ENCODE results near the gene ATP8B3. TPM values are rescaled to one million over a fixed set of nuclear protein-coding genes. Genes with fewer than 3 reads are reported as not detected.

ATP8B3 gene
- total RNA-seq, 1 experiment from 2014 or later: 1.0 TPM

GRCh38 chr19:1770866-1771576 lies 41.1 kb downstream of the ATP8B3 start:
- Histone ChIP-seq H3K4me2 (ENCODE audit: low read depth, low read length, poor library complexity, severe bottlenecking) (no peak overlapping the region), H3K27me3 (ENCODE audit: low read length) (no peaks in the 10 kb centered on the region), H3K9ac (ENCODE audit: low read length) (no peak overlapping the region), H3K27ac (ENCODE audit: low read length) (no peak overlapping the region), H3K9me3 (ENCODE audit: low read length) (no peaks in the 10 kb centered on the region), H3K4me3 (ENCODE audit: low read length) (no peak overlapping the region), H3K36me3 (ENCODE audit: insufficient read depth, low read length) (no peaks in the 10 kb centered on the region), H3K79me2 (ENCODE audit: low read length) (no peaks in the 10 kb centered on the region), H3K4me1 (ENCODE audit: low read length) (peaks cover 12% of the 10 kb centered on the region), H2AFZ (ENCODE audit: low read length) (no peak overlapping the region), H3K9me2 (replicated peaks; ENCODE audit: insufficient read depth, low read length) (no peaks in the 10 kb centered on the region), H4K20me1 (ENCODE audit: insufficient read depth, low read depth, low read length) (no peaks in the 10 kb centered on the region)
- no peak for DNase-seq

- H3K9me2 ChIP-seq (replicated peaks; ENCODE audit: insufficient read depth, low read length): no peaks in the 10 kb centered on the region
- H3K4me1 ChIP-seq (ENCODE audit: low read length): peaks cover 12% of the 10 kb centered on the region
- H3K4me2 ChIP-seq (ENCODE audit: low read depth, low read length, poor library complexity, severe bottlenecking): no peak overlapping the region
- H2AFZ ChIP-seq (ENCODE audit: low read length): no peak overlapping the region
- no peaks in the 10 kb centered on the region for H3K79me2 ChIP-seq (ENCODE audit: low read length)
- DNase-seq: no peak
- no peaks in the 10 kb centered on the region for H3K36me3 ChIP-seq (ENCODE audit: insufficient read depth, low read length)
- no peaks in the 10 kb centered on the region for H3K9me3 ChIP-seq (ENCODE audit: low read length)
- no peak overlapping the region for H3K4me3 ChIP-seq (ENCODE audit: low read length)
- H3K9ac ChIP-seq (ENCODE audit: low read length): no peak overlapping the region
- no peaks in the 10 kb centered on the region for H3K27me3 ChIP-seq (ENCODE audit: low read length)
- no peak overlapping the region for H3K27ac ChIP-seq (ENCODE audit: low read length)
- H4K20me1 ChIP-seq (ENCODE audit: insufficient read depth, low read depth, low read length): no peaks in the 10 kb centered on the region
These were observed 42.5 kb downstream of the ATP8B3 start for GRCh38 chr19:1769645-1769985.

GRCh38 chr19:1768918-1769644 lies 43.0 kb downstream of the ATP8B3 start:
- Histone ChIP-seq H3K4me2 (ENCODE audit: low read depth, low read length, poor library complexity, severe bottlenecking) (no peak overlapping the region), H3K4me3 (ENCODE audit: low read length) (no peak overlapping the region), H3K9me3 (ENCODE audit: low read length) (no peaks in the 10 kb centered on the region), H2AFZ (ENCODE audit: low read length) (no peak overlapping the region), H3K27ac (ENCODE audit: low read length) (no peak overlapping the region), H3K9ac (ENCODE audit: low read length) (no peak overlapping the region), H4K20me1 (ENCODE audit: insufficient read depth, low read depth, low read length) (no peaks in the 10 kb centered on the region), H3K36me3 (ENCODE audit: insufficient read depth, low read length) (no peaks in the 10 kb centered on the region), H3K27me3 (ENCODE audit: low read length) (no peaks in the 10 kb centered on the region), H3K79me2 (ENCODE audit: low read length) (no peaks in the 10 kb centered on the region), H3K4me1 (ENCODE audit: low read length) (peaks cover 12% of the 10 kb centered on the region), H3K9me2 (replicated peaks; ENCODE audit: insufficient read depth, low read length) (no peaks in the 10 kb centered on the region)
- no peak for DNase-seq

DNA sequence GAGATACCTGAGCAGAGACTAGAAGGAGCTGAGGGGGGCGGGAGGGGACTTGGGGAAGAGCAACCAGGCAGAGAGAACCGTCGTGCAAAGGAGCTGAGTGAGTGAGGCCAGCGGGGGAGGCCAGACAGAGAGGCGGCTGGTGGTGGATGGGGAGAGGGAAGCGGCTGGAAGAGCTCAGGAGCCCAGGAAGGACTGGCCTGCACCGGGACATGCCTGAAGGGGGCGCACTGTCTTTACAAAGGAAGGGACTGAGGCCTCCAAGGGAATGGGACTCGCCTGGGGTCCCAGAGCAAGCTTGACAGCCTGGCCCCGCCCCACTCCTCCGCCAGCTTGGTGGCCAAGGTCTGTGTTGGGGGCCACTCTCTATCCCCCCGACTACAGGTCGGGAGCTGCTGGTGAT lies 43.8 kb downstream of the ATP8B3 start:
- Histone ChIP-seq H3K9me2 (replicated peaks; ENCODE audit: insufficient read depth, low read length) (no peaks in the 10 kb centered on the region), H3K4me2 (ENCODE audit: low read depth, low read length, poor library complexity, severe bottlenecking) (no peak overlapping the region), H3K27me3 (ENCODE audit: low read length) (no peaks in the 10 kb centered on the region), H3K9me3 (ENCODE audit: low read length) (no peaks in the 10 kb centered on the region), H3K36me3 (ENCODE audit: insufficient read depth, low read length) (no peaks in the 10 kb centered on the region), H3K9ac (ENCODE audit: low read length) (no peak overlapping the region), H2AFZ (ENCODE audit: low read length) (no peak overlapping the region), H4K20me1 (ENCODE audit: insufficient read depth, low read depth, low read length) (no peaks in the 10 kb centered on the region), H3K27ac (ENCODE audit: low read length) (no peak overlapping the region), H3K4me1 (ENCODE audit: low read length) (peaks cover 12% of the 10 kb centered on the region), H3K79me2 (ENCODE audit: low read length) (no peaks in the 10 kb centered on the region), H3K4me3 (ENCODE audit: low read length) (no peak overlapping the region)
- DNase-seq: no peak

DNA sequence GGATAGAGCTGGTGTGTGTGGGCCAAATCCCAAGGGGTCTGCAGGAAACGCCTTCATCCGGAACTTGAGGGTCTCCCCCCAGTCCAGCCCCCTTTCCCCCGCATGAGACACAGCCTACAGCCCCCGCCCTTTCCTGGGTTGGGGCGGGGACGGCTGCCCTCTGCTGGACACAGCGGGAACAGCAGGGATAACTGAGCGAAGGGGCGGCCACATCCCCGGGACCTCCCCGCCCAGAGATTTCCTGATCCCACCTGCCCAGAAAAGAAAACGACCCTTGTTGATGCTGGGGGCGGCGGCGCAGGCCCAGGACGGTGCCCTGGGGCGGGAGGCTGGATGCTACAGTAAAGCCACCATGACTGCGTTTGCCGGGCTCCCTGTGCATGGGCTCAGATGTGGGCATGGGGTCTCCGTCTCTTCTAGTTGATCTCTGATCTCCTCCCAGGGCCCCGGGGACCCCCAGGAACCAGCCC lies 44.6 kb downstream of the ATP8B3 start:
- no peaks in the 10 kb centered on the region for H3K27me3 ChIP-seq (ENCODE audit: low read length)
- H3K4me2 ChIP-seq (ENCODE audit: low read depth, low read length, poor library complexity, severe bottlenecking): peak overlapping the region; percentile 45
- no peaks in the 10 kb centered on the region for H4K20me1 ChIP-seq (ENCODE audit: insufficient read depth, low read depth, low read length)
- DNase-seq: peak; percentile 85
- no peak overlapping the region for H3K27ac ChIP-seq (ENCODE audit: low read length)
- H3K4me1 ChIP-seq (ENCODE audit: low read length): peaks cover 12% of the 10 kb centered on the region
- peak overlapping the region; percentile 17; the same call in 1 of the 2 replicates for H2AFZ ChIP-seq (ENCODE audit: low read length)
- H3K9me2 ChIP-seq (replicated peaks; ENCODE audit: insufficient read depth, low read length): no peaks in the 10 kb centered on the region
- peak overlapping the region; percentile 52; the same call in 1 of the 2 replicates for H3K9ac ChIP-seq (ENCODE audit: low read length)
- H3K4me3 ChIP-seq (ENCODE audit: low read length): peak overlapping the region; percentile 15; the same call in 1 of the 2 replicates
- no peaks in the 10 kb centered on the region for H3K36me3 ChIP-seq (ENCODE audit: insufficient read depth, low read length)
- H3K9me3 ChIP-seq (ENCODE audit: low read length): no peaks in the 10 kb centered on the region
- no peaks in the 10 kb centered on the region for H3K79me2 ChIP-seq (ENCODE audit: low read length)

- H3K9me2 ChIP-seq (replicated peaks; ENCODE audit: insufficient read depth, low read length): no peaks in the 10 kb centered on the region
- H3K36me3 ChIP-seq (ENCODE audit: insufficient read depth, low read length): no peaks in the 10 kb centered on the region
- H3K9me3 ChIP-seq (ENCODE audit: low read length): no peaks in the 10 kb centered on the region
- H3K27ac ChIP-seq (ENCODE audit: low read length): no peak overlapping the region
- H3K79me2 ChIP-seq (ENCODE audit: low read length): no peaks in the 10 kb centered on the region
- peaks cover 12% of the 10 kb centered on the region for H3K4me1 ChIP-seq (ENCODE audit: low read length)
- H2AFZ ChIP-seq (ENCODE audit: low read length): peak overlapping the region; percentile 17; the same call in 1 of the 2 replicates
- peak; percentile 81 for DNase-seq
- H3K9ac ChIP-seq (ENCODE audit: low read length): peak overlapping the region; percentile 52
- H3K4me3 ChIP-seq (ENCODE audit: low read length): peak overlapping the region; percentile 15; the same call in 1 of the 2 replicates
- no peaks in the 10 kb centered on the region for H4K20me1 ChIP-seq (ENCODE audit: insufficient read depth, low read depth, low read length)
- H3K27me3 ChIP-seq (ENCODE audit: low read length): no peaks in the 10 kb centered on the region
- H3K4me2 ChIP-seq (ENCODE audit: low read depth, low read length, poor library complexity, severe bottlenecking): peak overlapping the region; percentile 45
These were observed 45.2 kb downstream of the ATP8B3 start for GRCh38 chr19:1766800-1767352.

DNA sequence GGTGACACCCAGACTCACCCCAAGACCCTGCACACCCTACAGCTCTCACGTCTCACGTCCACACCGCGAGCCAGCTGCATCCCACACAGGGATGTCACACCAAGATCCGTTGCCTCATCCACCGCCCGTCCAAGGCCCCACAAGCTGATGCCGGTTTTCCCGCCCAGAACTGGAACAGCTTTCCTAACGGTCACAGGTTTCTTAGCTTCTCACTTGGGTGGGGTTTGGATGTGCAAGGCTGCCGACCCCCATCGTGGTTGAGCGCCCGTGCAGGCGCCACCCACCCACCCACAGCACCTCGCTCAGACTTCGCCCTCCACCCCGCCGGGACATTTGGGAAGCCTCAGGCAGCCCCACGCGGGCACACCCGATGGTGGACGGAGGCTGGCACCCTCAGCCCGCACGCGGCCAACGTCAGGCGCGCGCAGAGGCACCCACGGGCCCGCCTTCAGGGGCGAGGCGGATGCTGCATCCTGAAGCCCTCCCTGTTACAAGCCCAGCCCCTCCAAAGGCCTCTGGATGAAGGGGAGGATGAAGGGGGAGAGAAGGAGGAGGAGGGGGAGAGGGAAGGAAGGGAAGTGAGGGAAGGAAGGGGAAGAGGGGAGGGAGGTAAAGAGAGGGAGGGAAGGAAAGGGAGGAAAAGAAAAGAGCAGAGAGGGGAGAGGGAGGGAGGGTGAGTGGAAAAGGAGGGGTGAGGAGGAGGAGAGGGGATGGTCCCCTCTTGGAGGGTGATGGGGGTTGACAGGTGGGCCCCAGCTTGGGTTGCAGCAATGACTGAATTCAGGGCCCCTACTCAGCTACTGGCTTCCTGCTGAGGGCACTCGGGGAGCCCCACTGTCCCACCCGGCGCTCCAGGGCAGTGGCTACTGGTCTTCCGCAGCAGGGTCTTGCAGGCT lies 45.9 kb downstream of the ATP8B3 start:
- no peaks in the 10 kb centered on the region for H4K20me1 ChIP-seq (ENCODE audit: insufficient read depth, low read depth, low read length)
- no peaks in the 10 kb centered on the region for H3K9me2 ChIP-seq (replicated peaks; ENCODE audit: insufficient read depth, low read length)
- peak overlapping the region; percentile 17; the same call in 1 of the 2 replicates for H2AFZ ChIP-seq (ENCODE audit: low read length)
- H3K4me3 ChIP-seq (ENCODE audit: low read length): no peak overlapping the region
- peak overlapping the region; percentile 45 for H3K4me2 ChIP-seq (ENCODE audit: low read depth, low read length, poor library complexity, severe bottlenecking)
- H3K27me3 ChIP-seq (ENCODE audit: low read length): no peaks in the 10 kb centered on the region
- peaks cover 12% of the 10 kb centered on the region for H3K4me1 ChIP-seq (ENCODE audit: low read length)
- H3K9ac ChIP-seq (ENCODE audit: low read length): peak overlapping the region; percentile 52
- H3K9me3 ChIP-seq (ENCODE audit: low read length): no peaks in the 10 kb centered on the region
- H3K79me2 ChIP-seq (ENCODE audit: low read length): no peaks in the 10 kb centered on the region
- H3K27ac ChIP-seq (ENCODE audit: low read length): no peak overlapping the region
- H3K36me3 ChIP-seq (ENCODE audit: insufficient read depth, low read length): no peaks in the 10 kb centered on the region
- no peak for DNase-seq
